ENCODE results near the gene INPP5D. TPM values are rescaled to one million over a fixed set of nuclear protein-coding genes. Genes with fewer than 3 reads are reported as not detected.

Gene INPP5D
- total RNA-seq, 1 donor from 2014 or later, result 0.28 TPM

- Mint-ChIP-seq H3K36me3 (ENCODE audit: low read depth) (no peaks in the 10 kb centered on the region), H3K9me3 (no peaks in the 10 kb centered on the region), H3K4me1 (peaks cover 4% of the 10 kb centered on the region), H3K27me3 (ENCODE audit: low read depth) (no peaks in the 10 kb centered on the region), H3K27ac (ENCODE audit: unreplicated experiment) (no peak overlapping the region), H3K4me3 (no peak overlapping the region)
- DNase-seq (ENCODE audit: low read depth, low spot score), result no peak
- no peak for TF ChIP-seq CTCF (conservative IDR thresholded peaks at IDR 0.05)
Observed at GRCh38 chr2:233168919-233169318, 108.8 kb downstream of the INPP5D start.

- DNase-seq (ENCODE audit: low read depth, low spot score), result no peak
- no peak overlapping the region for H3K4me3 Mint-ChIP-seq
- H3K36me3 Mint-ChIP-seq (ENCODE audit: low read depth), result no peaks in the 10 kb centered on the region
- no peaks in the 10 kb centered on the region for H3K27me3 Mint-ChIP-seq (ENCODE audit: low read depth)
- H3K4me1 Mint-ChIP-seq, result peaks cover under 1% of the 10 kb centered on the region
- no peak for TF ChIP-seq CTCF (conservative IDR thresholded peaks at IDR 0.05)
- no peak overlapping the region for H3K27ac Mint-ChIP-seq (ENCODE audit: unreplicated experiment)
- H3K9me3 Mint-ChIP-seq, result peaks cover 5% of the 10 kb centered on the region
Observed at GRCh38 chr2:233171344-233171743, 111.2 kb downstream of the INPP5D start.

- DNase-seq (ENCODE audit: low read depth, low spot score), result no peak
- H3K9me3 Mint-ChIP-seq, result peaks cover 5% of the 10 kb centered on the region
- no peaks in the 10 kb centered on the region for H3K36me3 Mint-ChIP-seq (ENCODE audit: low read depth)
- H3K4me3 Mint-ChIP-seq, result no peak overlapping the region
- H3K27ac Mint-ChIP-seq (ENCODE audit: unreplicated experiment), result no peak overlapping the region
- no peak for TF ChIP-seq CTCF (conservative IDR thresholded peaks at IDR 0.05)
- peaks cover 4% of the 10 kb centered on the region for H3K27me3 Mint-ChIP-seq (ENCODE audit: low read depth)
- H3K4me1 Mint-ChIP-seq, result no peaks in the 10 kb centered on the region
Observed at GRCh38 chr2:233173115-233173514, 113.0 kb downstream of the INPP5D start.

- no peaks in the 10 kb centered on the region for H3K4me1 Mint-ChIP-seq
- no peak overlapping the region for H3K27ac Mint-ChIP-seq (ENCODE audit: unreplicated experiment)
- no peak for DNase-seq (ENCODE audit: low read depth, low spot score)
- H3K9me3 Mint-ChIP-seq, result peaks cover 5% of the 10 kb centered on the region
- no peaks in the 10 kb centered on the region for H3K36me3 Mint-ChIP-seq (ENCODE audit: low read depth)
- H3K27me3 Mint-ChIP-seq (ENCODE audit: low read depth), result peaks cover 4% of the 10 kb centered on the region
- TF ChIP-seq CTCF (conservative IDR thresholded peaks at IDR 0.05), result no peak
- no peak overlapping the region for H3K4me3 Mint-ChIP-seq
Observed at GRCh38 chr2:233174137-233174536, 114.0 kb downstream of the INPP5D start.

- H3K9me3 Mint-ChIP-seq, result peaks cover 12% of the 10 kb centered on the region
Observed at GRCh38 chr2:233178994-233179847, 119.1 kb downstream of the INPP5D start.

More at GRCh38 chr2:233178994-233179847, 119.1 kb downstream of the INPP5D start:
- Mint-ChIP-seq H3K4me1 (no peaks in the 10 kb centered on the region), H3K4me3 (no peak overlapping the region), H3K27me3 (ENCODE audit: low read depth) (peaks cover 7% of the 10 kb centered on the region), H3K27ac (ENCODE audit: unreplicated experiment) (no peak overlapping the region), H3K36me3 (ENCODE audit: low read depth) (peaks cover 8% of the 10 kb centered on the region)
- no peak for TF ChIP-seq CTCF (conservative IDR thresholded peaks at IDR 0.05)
- DNase-seq (ENCODE audit: low read depth, low spot score), result no peak

All from neural crest cell (in vitro differentiated cells).